Measurements from ENCODE around the gene GIMAP5. TPM values are rescaled to one million over a fixed set of nuclear protein-coding genes. Genes with fewer than 3 reads are reported as not detected.

Gene GIMAP5
- total RNA-seq, 1 donor, result not detected

DNA sequence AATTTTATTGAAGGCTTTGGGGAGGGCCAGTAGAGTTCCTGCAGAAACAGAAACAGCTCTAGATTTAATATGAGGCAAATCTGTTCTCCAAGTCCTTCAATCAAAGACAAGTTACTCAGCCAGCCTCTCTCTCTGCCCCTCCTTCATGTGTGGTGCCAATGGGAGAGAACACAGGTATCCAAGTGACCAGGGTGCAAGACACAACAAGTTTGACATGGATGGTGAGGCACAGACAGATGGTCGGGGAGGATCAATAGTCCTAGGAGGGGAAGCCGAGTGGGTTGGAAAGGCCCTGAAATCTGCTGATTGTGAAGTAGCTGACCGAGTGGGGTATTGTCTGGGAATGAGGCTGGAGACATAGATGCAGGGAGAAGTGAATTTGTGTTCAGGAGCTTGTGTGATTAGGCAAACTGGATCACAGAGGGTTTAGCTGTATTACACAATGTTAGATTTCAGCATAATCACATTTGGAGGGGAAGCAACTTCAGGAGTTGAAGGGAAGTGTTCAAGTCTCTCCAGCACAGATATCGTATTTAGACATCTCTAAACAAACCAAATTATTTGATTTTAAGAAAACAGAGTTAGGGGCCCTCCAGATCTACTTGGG lies 19.3 kb upstream of the GIMAP5 start:
- no peak for DNase-seq (ENCODE audit: insufficient read length, low spot score, missing footprints)
- Histone ChIP-seq H3K4me2 (ENCODE audit: insufficient read depth, low read length) (no peak overlapping the region), H3K4me3 (ENCODE audit: insufficient read depth, low read length) (no peak overlapping the region), H3K9me3 (ENCODE audit: low read depth, low read length) (no peaks in the 10 kb centered on the region), H3K27ac (ENCODE audit: low read depth, low read length) (no peak overlapping the region), H3K79me2 (ENCODE audit: insufficient read depth, low read length) (no peaks in the 10 kb centered on the region), H3K36me3 (ENCODE audit: insufficient read depth, low read length) (no peaks in the 10 kb centered on the region), H2AFZ (ENCODE audit: low read length) (no peak overlapping the region), H3K4me1 (ENCODE audit: insufficient read depth, low read length) (no peaks in the 10 kb centered on the region), H3K27me3 (ENCODE audit: insufficient read depth, low read length) (no peaks in the 10 kb centered on the region), H4K20me1 (ENCODE audit: insufficient read depth, low read length) (no peaks in the 10 kb centered on the region)
- TF ChIP-seq, protein P1, sequence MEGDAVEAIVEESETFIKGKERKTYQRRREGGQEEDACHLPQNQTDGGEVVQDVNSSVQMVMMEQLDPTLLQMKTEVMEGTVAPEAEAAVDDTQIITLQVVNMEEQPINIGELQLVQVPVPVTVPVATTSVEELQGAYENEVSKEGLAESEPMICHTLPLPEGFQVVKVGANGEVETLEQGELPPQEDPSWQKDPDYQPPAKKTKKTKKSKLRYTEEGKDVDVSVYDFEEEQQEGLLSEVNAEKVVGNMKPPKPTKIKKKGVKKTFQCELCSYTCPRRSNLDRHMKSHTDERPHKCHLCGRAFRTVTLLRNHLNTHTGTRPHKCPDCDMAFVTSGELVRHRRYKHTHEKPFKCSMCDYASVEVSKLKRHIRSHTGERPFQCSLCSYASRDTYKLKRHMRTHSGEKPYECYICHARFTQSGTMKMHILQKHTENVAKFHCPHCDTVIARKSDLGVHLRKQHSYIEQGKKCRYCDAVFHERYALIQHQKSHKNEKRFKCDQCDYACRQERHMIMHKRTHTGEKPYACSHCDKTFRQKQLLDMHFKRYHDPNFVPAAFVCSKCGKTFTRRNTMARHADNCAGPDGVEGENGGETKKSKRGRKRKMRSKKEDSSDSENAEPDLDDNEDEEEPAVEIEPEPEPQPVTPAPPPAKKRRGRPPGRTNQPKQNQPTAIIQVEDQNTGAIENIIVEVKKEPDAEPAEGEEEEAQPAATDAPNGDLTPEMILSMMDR (IDR thresholded peaks at IDR 0.05; ENCODE audit: extremely low read depth, low read depth, low read length), result no peak

DNA sequence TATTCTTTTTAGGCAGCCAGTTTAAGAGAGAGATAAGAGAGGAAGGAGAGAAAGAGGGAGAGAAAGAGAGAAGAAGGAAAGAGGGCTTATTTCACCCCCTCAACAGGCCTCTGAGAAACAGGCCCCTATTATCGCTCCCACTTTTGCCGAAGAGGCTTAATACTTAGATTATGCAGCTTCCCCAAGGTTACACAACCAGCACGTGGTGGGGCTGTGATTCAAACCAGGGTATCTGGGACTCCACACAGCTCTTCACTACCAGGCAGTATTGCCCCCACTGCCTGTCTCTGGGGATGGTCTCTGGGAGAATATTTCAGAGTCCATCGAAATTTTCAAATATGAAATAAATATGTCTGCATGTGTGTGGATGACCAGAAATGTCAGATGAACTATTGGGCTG lies 17.8 kb upstream of the GIMAP5 start:
- TF ChIP-seq, protein P1 (IDR thresholded peaks at IDR 0.05; ENCODE audit: extremely low read depth, low read depth, low read length), result no peak
- no peaks in the 10 kb centered on the region for H3K4me1 ChIP-seq (ENCODE audit: insufficient read depth, low read length)
- H3K79me2 ChIP-seq (ENCODE audit: insufficient read depth, low read length), result no peaks in the 10 kb centered on the region
- no peaks in the 10 kb centered on the region for H3K27me3 ChIP-seq (ENCODE audit: insufficient read depth, low read length)
- no peak overlapping the region for H2AFZ ChIP-seq (ENCODE audit: low read length)
- no peaks in the 10 kb centered on the region for H3K9me3 ChIP-seq (ENCODE audit: low read depth, low read length)
- no peak overlapping the region for H3K27ac ChIP-seq (ENCODE audit: low read depth, low read length)
- H4K20me1 ChIP-seq (ENCODE audit: insufficient read depth, low read length), result no peaks in the 10 kb centered on the region
- DNase-seq (ENCODE audit: insufficient read length, low spot score, missing footprints), result no peak
- H3K4me2 ChIP-seq (ENCODE audit: insufficient read depth, low read length), result no peak overlapping the region
- no peaks in the 10 kb centered on the region for H3K36me3 ChIP-seq (ENCODE audit: insufficient read depth, low read length)
- no peak overlapping the region for H3K4me3 ChIP-seq (ENCODE audit: insufficient read depth, low read length)

- H4K20me1 ChIP-seq (ENCODE audit: insufficient read depth, low read length), result no peaks in the 10 kb centered on the region
Observed at GRCh38 chr7:150719960-150720891, 17.0 kb upstream of the GIMAP5 start.

More at GRCh38 chr7:150719960-150720891, 17.0 kb upstream of the GIMAP5 start:
- no peaks in the 10 kb centered on the region for H3K9me3 ChIP-seq (ENCODE audit: low read depth, low read length)
- TF ChIP-seq, protein P1 (IDR thresholded peaks at IDR 0.05; ENCODE audit: extremely low read depth, low read depth, low read length), result no peak
- no peak overlapping the region for H3K4me2 ChIP-seq (ENCODE audit: insufficient read depth, low read length)
- peak; percentile 52 for DNase-seq (ENCODE audit: insufficient read length, low spot score, missing footprints)
- no peaks in the 10 kb centered on the region for H3K4me1 ChIP-seq (ENCODE audit: insufficient read depth, low read length)
- H3K27me3 ChIP-seq (ENCODE audit: insufficient read depth, low read length), result no peaks in the 10 kb centered on the region
- no peaks in the 10 kb centered on the region for H3K79me2 ChIP-seq (ENCODE audit: insufficient read depth, low read length)
- H3K27ac ChIP-seq (ENCODE audit: low read depth, low read length), result no peak overlapping the region
- no peak overlapping the region for H3K4me3 ChIP-seq (ENCODE audit: insufficient read depth, low read length)
- no peak overlapping the region for H2AFZ ChIP-seq (ENCODE audit: low read length)
- no peaks in the 10 kb centered on the region for H3K36me3 ChIP-seq (ENCODE audit: insufficient read depth, low read length)

All from osteoblast (primary cell).